CD4-positive, alpha-beta T cell treated with Interleukin-1 beta for 1 hour (primary cell): ENCODE measurements around the gene RRAS2.
"Not testable (repeated sequence)": the region's sequence is repeated elsewhere in the genome, so short reads cannot be mapped to it uniquely, and the experiment has no call there.

ENCODE experiments used
- DNase-seq, 2 donors: peaks; one replicate each; pipeline ENCODE4 v3.0.0-alpha.2; 2020 to 2022

RRAS2 gene

GRCh38 chr11:14370496-14370895, 11.5 kb upstream of the RRAS2 start:
- no peak for DNase-seq

- no peak for DNase-seq
Observed at GRCh38 chr11:14369598-14369997, 10.6 kb upstream of the RRAS2 start.

- no peak for DNase-seq
Observed at GRCh38 chr11:14366936-14367335, 8.0 kb upstream of the RRAS2 start.

- no peak for DNase-seq
Observed at GRCh38 chr11:14364322-14364721, 5.3 kb upstream of the RRAS2 start.

GRCh38 chr11:14362611-14363010, 3.6 kb upstream of the RRAS2 start:
- no peak for DNase-seq

GRCh38 chr11:14361951-14362350, 3.0 kb upstream of the RRAS2 start:
- no peak for DNase-seq

GRCh38 chr11:14360976-14361375, 2.0 kb upstream of the RRAS2 start:
- no peak for DNase-seq

GRCh38 chr11:14359501-14360031, 583 bp upstream of the RRAS2 start:
- DNase-seq, result no peak

GRCh38 chr11:14357881-14358728, 878 bp downstream of the RRAS2 start:
- DNase-seq, result peak; percentile 29 to 44

GRCh38 chr11:14356342-14356741, 2.6 kb downstream of the RRAS2 start:
- no peak for DNase-seq

GRCh38 chr11:14354604-14355003, 4.4 kb downstream of the RRAS2 start:
- DNase-seq, result not testable (repeated sequence)

- no peak for DNase-seq
Observed at GRCh38 chr11:14350716-14351238, 8.2 kb downstream of the RRAS2 start.

- DNase-seq, result no peak
Observed at GRCh38 chr11:14350215-14350614, 8.8 kb downstream of the RRAS2 start.

- DNase-seq, result no peak
Observed at GRCh38 chr11:14347991-14348390, 11.0 kb downstream of the RRAS2 start.

- no peak for DNase-seq
Observed at GRCh38 chr11:14347494-14347893, 11.5 kb downstream of the RRAS2 start.

GRCh38 chr11:14346303-14346955, 12.6 kb downstream of the RRAS2 start:
- DNase-seq, result no peak

GRCh38 chr11:14345668-14346067, 13.3 kb downstream of the RRAS2 start:
- DNase-seq, result no peak

GRCh38 chr11:14345016-14345415, 14.0 kb downstream of the RRAS2 start:
- DNase-seq, result not testable (repeated sequence)

- no peak for DNase-seq
Observed at GRCh38 chr11:14342906-14343305, 16.1 kb downstream of the RRAS2 start.

GRCh38 chr11:14341968-14342367, 17.0 kb downstream of the RRAS2 start:
- DNase-seq, result no peak

- no peak for DNase-seq
Observed at GRCh38 chr11:14340721-14341120, 18.3 kb downstream of the RRAS2 start.

GRCh38 chr11:14339356-14339755, 19.6 kb downstream of the RRAS2 start:
- no peak for DNase-seq
